Kidney (tissue), 14 donors: ENCODE results near the gene MCU. TPM values are rescaled to one million over a fixed set of nuclear protein-coding genes. Genes with fewer than 3 reads are reported as not detected.

Source experiments
- DNase-seq, 5 donors: peaks; one replicate each; pipeline ENCODE4 v3.0.0-alpha.2; 2013 to 2020
- FAIRE-seq: peaks from 2 replicates; lab custom pipeline; 2012; peaks lifted over from hg19 to GRCh38; lab: Jason Lieb, UNC
- H3K27ac ChIP-seq, 2 donors: one replicate each; pipeline ENCODE4 v1.7.0; 2013; ENCODE audit warnings: low read depth in 2 of 2, low read length in 2 of 2, inconsistent platforms in 1 of 2
- H3K27me3 ChIP-seq: one replicate; pipeline ENCODE4 v1.7.1; 2013; ENCODE audit warnings: low read length, inconsistent platforms; ENCODE audit not compliant: control insufficient read depth, insufficient read depth
- H3K36me3 ChIP-seq, 3 donors: one replicate each; pipeline versions ENCODE4 v1.7.0 to v1.7.1; 2013; ENCODE audit warnings: low read length in 3 of 3, control low read depth in 1 of 3, inconsistent platforms in 1 of 3; ENCODE audit not compliant: insufficient read depth in 3 of 3, control insufficient read depth in 2 of 3
- H3K4me1 ChIP-seq, 3 donors: one replicate each; pipeline versions ENCODE4 v1.7.0 to v1.7.1; 2013; ENCODE audit warnings: low read length in 3 of 3, inconsistent platforms in 1 of 3, low read depth in 1 of 3; ENCODE audit not compliant: control insufficient read depth in 2 of 3, insufficient read depth in 2 of 3
- H3K4me3 ChIP-seq, 3 donors: one replicate each; pipeline versions ENCODE4 v1.7.0 to v1.8.1; 2013; ENCODE audit warnings: low read length in 3 of 3, control low read depth in 1 of 3, inconsistent platforms in 1 of 3
- H3K9ac ChIP-seq, 3 donors: one replicate each; pipeline versions ENCODE4 v1.7.0 to v1.7.1; 2013; ENCODE audit warnings: low read length in 3 of 3, control low read depth in 1 of 3, inconsistent platforms in 1 of 3
- H3K9me3 ChIP-seq, 3 donors: one replicate each; pipeline versions ENCODE4 v1.7.0 to v1.7.1; 2013; ENCODE audit warnings: low read length in 3 of 3, control low read depth in 1 of 3, inconsistent platforms in 1 of 3; ENCODE audit not compliant: control insufficient read depth in 2 of 3, insufficient read depth in 1 of 3
- intact Hi-C: fragments of 100-400 bp; cut with DNase I; formaldehyde crosslinking; loops from one replicate; pipeline ENCODE4 v1.11.1; 2022
- polyA plus RNA-seq: library from polyadenylated mRNA; stranded (reverse); fragments of 350-450 nt; fragmentation: Illumina TruSeq; extraction: RNeasy Lipid Tissue Mini Kit (QIAGEN cat#74804); gene quantifications from one replicate; pipeline ENCODE4 v1.2.3, GENCODE V29; 2014; ENCODE audit warnings: low read depth, low replicate concordance; ENCODE audit not compliant: insufficient read depth
- total RNA-seq: library from RNA; stranded (reverse); fragmentation: NEBNext Ultra II Directional; extraction: Animal tissue kit (Norgen Biotek cat#: 25700); gene quantifications from one replicate; pipeline ENCODE4 v1.2.1, GENCODE V29; 2021
- TF ChIP-seq, protein P1 (sequence below): IDR thresholded peaks from 3 replicates; pipeline ENCODE4 v1.5.1; 2012; ENCODE audit warnings: mild to moderate bottlenecking, moderate library complexity, borderline replicate concordance; ENCODE audit not compliant: insufficient read depth; ENCODE audit errors: extremely low read depth
- donor health status: control.
- donor health status: control.
- donor health status: control.
- donor health status: control.
- donor health status: control.
- donor health status: DM: yes; HTN: yes; CAD: no.
- donor health status: Normal renal cell carcinoma (clear cell type).

The MCU gene
- total and polyA plus RNA-seq, 2 donors from 2014 or later: 18.6 to 37.6 TPM

- Histone ChIP-seq H3K4me3 (no peak overlapping the region), H3K27ac (no peak overlapping the region), H3K9me3 (no peaks in the 10 kb centered on the region), H3K27me3 (no peaks in the 10 kb centered on the region), H3K4me1 (peaks cover 0 to 10% (median 6%) of the 10 kb centered on the region in 3 donors), H3K36me3 (no peaks in the 10 kb centered on the region), H3K9ac (no peak overlapping the region)
- FAIRE-seq: no peak
- TF ChIP-seq, protein P1, sequence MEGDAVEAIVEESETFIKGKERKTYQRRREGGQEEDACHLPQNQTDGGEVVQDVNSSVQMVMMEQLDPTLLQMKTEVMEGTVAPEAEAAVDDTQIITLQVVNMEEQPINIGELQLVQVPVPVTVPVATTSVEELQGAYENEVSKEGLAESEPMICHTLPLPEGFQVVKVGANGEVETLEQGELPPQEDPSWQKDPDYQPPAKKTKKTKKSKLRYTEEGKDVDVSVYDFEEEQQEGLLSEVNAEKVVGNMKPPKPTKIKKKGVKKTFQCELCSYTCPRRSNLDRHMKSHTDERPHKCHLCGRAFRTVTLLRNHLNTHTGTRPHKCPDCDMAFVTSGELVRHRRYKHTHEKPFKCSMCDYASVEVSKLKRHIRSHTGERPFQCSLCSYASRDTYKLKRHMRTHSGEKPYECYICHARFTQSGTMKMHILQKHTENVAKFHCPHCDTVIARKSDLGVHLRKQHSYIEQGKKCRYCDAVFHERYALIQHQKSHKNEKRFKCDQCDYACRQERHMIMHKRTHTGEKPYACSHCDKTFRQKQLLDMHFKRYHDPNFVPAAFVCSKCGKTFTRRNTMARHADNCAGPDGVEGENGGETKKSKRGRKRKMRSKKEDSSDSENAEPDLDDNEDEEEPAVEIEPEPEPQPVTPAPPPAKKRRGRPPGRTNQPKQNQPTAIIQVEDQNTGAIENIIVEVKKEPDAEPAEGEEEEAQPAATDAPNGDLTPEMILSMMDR: no peak
- no peak for DNase-seq
- intact Hi-C loops: no loop called here
Measured at GRCh38 chr10:72785409-72785808, 93.5 kb downstream of the MCU start.

- Histone ChIP-seq H3K9me3 (no peaks in the 10 kb centered on the region), H3K27ac (no peak overlapping the region), H3K9ac (no peak overlapping the region), H3K36me3 (no peaks in the 10 kb centered on the region), H3K4me3 (no peak overlapping the region), H3K27me3 (no peaks in the 10 kb centered on the region), H3K4me1 (peaks cover 0 to 1% (median 0%) of the 10 kb centered on the region in 3 donors)
- intact Hi-C loops: no loop called here
- TF ChIP-seq, protein P1: no peak
- FAIRE-seq: no peak
- no peak for DNase-seq
Measured at GRCh38 chr10:72790216-72790990, 98.5 kb downstream of the MCU start.

- Histone ChIP-seq H3K27me3 (no peaks in the 10 kb centered on the region), H3K9me3 (no peaks in the 10 kb centered on the region), H3K27ac (no peak overlapping the region), H3K4me3 (no peak overlapping the region), H3K36me3 (no peaks in the 10 kb centered on the region), H3K9ac (no peak overlapping the region), H3K4me1 (no peaks in the 10 kb centered on the region)
- intact Hi-C loops: no loop called here
- DNase-seq: no peak
- TF ChIP-seq, protein P1: no peak
- no peak for FAIRE-seq
Measured at GRCh38 chr10:72792288-72792687, 100.3 kb downstream of the MCU start.
